NCI-H128 (cell line): ENCODE results near the gene ZDHHC7.
"Not testable (repeated sequence)": the region's sequence is repeated elsewhere in the genome, so short reads cannot be mapped to it uniquely, and the experiment has no call there.

ENCODE experiments used
- DNase-seq: peaks from one replicate; lab custom pipeline; 2025; ENCODE audit not compliant: unreplicated experiment; lab: John Stamatoyannopoulos, UW

Gene ZDHHC7

DNA sequence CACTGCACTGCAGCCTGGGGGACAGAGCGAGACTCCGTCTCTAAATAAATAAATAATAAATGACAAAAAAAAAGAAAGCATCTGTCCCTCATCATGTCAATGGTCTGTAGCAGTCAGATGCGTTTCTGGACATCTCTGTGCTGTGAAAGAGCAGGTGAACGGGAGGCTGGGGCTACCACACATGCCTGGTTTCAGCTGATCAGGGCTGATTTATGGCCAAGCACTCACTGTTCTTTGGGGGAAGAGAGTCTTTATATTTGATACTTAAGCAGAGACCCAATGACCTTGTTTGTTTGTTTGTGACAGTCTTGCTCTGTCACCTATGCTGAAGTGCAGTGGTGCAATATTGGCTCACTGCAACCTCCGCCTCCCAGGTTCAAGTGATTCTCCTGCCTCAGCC, 33.7 kb upstream of the ZDHHC7 start:
- no peak for DNase-seq

DNA sequence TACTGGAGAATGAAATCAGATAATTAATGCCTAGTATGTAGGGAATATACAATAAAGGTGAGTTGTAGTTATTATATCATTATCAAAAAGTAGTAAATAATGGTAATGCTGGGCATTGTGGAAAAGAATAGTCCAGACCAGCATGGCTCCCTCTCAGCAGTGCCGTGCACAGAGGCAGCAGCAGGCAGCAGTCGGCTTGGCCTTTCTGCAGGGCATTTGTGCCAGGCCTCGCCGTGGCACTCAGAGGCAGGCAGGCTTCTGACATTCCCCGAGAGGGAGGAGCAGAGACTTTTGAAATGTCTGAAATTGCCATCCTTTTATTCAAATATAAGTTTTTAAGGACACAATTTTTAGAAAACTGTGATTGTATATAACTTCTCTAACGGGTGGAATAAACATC, 31.3 kb upstream of the ZDHHC7 start:
- DNase-seq, result no peak

DNA sequence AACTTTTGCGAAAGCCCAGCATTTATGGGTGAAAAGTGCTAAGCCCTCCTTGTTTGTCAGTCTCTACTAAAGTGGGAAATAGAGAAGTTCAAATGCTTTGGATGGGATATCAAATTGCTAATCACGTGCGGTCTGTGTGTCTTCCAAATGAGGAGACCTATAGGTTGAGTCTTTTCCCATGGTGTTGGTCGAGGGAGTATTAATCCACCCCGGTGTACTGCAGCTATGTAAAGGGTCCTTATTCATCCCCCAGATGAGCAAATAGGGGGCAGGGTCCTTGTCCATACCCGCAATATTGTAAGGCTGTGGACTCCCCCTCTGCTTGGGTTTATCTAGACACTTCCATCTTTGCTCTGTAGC, 30.8 kb upstream of the ZDHHC7 start:
- no peak for DNase-seq

DNA sequence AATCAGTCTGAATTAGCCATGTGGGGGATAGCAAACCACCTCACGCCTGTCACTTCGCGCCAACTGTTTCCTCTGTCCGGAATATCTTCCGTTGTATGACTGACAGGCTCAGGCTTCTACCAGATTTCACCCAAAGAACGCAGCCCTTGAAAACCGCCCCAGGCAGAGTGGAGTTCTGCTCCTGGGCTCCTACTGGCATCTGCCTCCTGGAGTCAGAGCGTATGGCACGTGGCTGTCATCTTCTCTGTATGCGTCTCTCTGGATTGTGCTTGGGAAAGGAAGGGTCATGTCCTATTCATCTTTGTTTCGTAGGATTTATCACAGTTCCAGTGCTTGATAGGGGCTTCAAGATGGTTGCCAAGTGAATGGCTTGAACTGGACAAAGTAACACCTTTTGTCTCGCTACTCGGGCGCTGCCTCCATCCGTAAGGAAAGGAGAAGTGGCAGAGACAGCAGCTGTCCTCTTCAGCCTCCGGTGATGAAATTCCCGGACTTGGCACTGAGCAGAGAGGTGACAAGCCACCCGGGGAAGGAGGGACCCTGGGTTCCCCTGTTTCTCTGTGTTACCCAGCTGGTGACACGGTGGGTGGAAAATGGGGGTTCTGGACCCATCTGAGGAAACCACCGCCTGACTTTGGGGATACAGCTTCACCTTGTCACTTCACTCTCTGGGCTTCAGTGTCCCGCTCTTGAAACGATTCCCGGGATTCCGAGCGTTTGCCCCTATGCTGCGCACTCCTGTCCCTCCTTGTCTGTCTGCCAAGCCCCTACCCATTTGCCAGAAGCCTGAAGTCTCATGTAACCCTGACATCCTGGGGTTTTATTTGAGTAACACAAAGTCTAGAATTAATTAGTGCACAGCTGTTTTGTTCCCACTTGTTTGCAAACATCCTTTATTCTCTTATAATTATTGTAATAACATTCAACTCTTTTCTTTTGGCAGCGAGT, 30.2 kb upstream of the ZDHHC7 start:
- DNase-seq, result no peak

DNA sequence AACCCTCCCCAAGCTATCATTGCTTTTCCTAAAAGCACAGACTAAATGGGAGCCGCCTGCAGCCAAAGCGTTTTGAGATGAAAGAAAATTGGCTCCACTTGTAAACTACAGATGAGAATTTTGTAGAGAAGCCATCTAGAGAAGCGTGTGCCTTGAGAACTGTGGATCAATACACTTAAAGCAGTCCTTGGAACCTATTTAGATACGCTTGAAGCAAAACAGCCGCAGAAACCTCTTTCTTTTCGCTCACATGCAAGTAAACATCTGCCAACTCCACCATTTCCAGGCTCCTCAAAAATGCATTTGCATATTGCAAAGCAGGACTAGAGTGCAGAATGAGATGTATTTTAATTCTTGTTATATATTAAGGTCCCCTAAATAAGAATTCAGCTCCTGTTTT, 29.4 kb upstream of the ZDHHC7 start:
- no peak for DNase-seq

DNA sequence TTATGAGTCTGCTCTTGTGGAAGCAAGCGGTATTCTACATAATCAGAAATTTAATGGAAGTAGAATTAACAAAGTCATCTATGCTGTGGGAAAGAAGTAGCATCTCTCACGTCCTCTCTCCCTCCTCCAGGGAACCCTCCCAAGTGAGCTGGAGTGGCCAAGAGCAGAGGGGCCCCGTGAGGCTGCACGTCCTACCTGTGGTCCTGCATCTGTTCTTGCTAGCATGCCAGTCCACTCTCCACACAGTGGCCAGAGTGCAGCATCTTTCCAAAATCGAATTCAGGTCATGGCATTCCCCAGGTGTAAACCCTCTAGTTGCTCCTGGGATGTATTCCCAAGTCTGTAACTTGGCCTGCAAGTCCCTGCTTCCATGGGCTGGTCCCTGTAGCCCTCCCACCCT, 26.4 kb upstream of the ZDHHC7 start:
- DNase-seq, result no peak

DNA sequence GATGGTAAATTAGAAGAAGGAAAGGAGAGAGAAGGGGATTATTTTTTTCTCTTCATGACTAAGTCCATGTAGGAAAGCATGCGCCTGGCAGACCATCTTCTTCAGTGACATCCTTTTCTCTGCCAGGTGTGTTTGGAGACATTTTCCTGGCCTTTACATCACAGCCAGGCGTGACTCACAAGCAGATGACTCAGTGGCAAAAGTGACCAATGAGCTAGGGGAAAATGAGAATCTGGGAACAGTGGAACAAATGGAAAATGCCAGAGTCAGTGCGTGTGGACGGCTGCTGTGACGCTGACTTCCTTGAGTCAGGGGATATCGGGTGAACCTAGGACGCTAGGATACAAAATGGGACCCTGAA, 25.7 kb upstream of the ZDHHC7 start:
- DNase-seq, result no peak

DNA sequence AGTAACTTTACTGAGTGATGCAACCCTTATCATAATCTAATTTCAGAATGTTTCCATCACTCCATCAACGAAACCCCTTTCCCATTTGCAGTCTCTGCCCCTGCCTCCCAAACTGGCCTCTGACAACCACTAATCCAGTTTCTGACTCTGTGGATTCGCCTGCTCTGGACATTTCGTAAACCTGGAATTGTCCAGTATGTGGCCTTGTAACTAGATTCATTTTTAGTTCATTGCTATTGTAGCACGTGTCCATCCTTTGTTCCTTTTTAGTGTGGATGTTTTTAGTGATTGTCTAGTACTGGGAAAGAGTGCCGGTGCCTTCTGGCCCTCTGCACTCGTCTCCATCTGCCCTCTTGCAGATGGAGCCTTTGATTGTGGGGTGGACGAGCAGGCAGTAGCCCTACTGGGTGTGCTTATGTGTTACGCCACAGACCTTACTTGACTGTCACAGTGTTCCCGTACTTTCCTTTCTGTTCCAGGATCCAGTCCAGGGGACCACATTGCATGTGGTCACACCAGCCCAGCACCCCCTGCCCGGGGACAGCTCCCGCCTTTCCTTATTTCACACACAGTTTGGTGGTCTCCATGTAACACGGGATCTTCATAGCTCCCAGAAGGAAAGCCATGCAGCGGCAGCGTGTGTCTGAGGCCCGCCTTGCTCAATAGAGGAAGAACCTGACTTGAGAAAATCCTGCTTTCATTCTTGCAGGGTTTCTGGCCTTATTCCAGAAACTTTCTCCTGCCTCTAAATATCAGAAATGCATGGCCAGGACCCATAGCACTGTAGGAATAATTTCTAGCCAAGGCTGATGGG, 25.1 kb upstream of the ZDHHC7 start:
- DNase-seq, result no peak

DNA sequence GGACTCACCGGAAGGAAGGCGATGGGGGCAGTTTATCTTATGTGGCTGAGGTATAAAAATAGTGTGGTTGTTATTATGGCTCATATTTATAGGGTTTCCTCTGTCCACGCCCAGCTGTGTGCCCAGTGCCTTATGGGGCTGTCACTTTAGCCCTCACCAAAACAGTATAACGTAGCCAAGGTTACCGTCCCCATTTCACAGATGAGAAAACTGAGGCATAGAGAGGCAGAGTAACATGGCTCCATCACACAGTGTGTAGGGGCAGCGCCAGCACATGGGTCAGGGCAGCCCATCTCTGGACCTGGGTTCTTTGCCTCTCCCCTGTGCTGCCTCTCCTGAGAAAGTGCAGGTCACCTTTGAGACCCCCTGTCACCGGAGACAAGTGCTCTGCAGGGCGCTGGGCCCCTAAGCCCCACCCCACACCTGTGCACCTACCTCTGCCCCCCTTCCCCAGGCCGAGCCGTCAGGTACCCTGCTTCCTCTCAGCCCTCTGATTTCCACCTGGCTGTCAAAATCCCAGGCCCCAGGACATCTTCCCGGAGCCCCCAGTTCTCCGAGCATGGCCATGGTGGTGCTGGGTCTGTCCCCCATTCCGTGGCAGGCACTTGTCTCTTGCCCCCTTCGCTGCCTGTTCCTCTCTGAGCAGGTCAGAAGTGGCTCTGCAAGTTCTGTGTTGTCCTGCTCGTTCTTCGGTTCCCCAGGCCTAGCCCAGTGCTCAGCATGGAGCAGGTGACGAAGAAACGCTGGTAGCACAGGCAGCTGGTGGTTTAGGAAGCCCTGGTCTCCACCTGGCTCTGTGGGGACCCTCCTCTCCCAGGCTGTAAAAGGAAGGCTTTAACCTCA, 23.5 kb upstream of the ZDHHC7 start:
- no peak for DNase-seq

DNA sequence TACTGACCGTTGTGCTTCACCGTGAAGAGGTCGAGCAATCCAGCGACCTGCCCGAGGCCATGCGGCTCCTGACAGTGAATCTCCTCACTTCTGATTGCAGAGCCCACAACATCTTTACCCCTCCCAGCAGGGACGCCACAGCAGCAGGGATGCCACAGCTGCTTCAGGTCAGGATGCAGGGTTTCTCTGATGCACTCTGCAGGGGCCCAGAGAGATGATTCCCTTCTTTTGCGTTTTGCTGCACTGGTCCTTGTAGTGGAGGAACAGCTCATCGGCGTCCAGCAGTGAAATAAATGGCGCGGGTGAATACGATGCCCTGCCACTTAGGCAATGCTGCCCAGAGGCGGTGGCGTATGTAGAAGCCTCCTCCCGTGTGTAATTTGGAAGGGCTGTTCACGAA, 21.8 kb upstream of the ZDHHC7 start:
- DNase-seq, result no peak

DNA sequence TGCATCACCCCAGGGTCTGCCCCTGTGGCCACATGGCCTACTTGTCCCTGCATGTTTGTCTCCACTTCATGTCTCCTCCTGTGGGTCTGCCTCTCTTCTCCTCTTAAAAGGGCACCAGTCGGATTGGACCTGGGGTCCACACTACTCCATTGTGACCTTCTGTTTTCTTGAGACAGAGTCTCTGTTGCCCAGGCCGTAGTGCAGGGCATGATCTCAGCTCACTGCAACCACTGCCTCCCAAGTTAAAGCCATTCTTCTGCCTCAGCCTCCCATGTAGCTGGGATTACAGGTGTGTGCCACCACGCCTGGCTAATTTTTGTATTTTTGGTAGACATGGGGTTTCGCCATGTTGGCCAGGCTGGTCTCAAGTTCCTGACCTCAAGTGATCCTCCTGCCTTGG, 20.9 kb upstream of the ZDHHC7 start:
- not testable (repeated sequence) for DNase-seq

DNA sequence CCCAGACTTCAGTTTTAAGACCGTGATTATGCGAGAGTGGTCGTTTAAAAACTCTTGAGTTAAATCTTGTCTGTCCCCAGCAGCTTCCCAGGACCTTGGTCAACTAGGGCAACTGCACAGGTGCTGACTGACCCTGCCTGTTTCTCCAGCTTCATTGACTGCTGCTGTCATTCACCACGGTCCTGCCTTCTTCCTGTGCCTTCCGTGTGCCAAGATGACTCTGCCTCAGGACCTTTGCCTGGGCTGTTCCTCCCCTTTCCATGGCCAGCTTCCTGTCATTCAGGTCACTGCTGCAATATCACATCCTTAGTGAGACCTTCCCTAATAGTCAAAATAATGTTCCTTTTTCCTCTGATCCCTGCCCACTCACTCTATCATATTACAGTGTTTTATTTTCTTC, 20.1 kb upstream of the ZDHHC7 start:
- no peak for DNase-seq

DNA sequence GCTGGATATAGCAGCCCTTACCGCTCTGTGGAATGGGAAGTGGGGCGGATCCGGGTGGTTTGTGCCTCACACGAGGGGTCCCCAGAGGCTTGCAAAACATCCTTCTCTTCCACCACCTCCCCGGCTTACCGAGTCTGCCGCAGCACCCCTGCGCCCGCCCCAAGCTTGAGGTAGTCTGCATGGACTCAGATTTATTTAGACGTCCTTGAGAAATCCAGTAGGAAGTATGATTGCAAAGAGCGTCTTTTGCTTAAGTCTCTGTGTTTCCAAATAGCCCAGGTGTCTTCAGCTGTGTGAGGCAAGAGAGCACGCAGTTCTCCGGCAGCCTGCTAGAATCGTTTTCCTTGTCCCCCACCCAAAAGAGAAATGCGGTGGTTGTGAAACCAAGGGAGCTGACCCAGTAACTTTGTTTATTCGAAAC, 18.7 kb upstream of the ZDHHC7 start:
- no peak for DNase-seq

DNA sequence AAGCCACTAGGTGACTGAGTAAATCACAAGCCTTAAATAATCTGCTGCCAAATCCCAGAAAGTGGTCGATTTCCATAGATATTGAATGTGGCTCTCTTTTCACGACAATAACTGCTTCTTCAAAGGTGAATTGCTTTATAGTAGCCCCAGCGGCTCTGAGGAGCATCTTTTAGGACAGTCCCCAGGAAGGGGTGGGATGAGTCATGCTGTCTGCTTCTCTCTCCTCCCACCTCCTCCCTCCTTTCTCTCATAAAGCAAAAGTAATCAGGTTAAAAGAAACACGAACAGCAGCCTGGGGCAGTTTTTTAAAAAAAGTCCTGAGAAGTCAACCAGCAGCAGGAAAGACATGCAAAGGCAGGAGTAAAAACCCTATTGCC, 18.1 kb upstream of the ZDHHC7 start:
- no peak for DNase-seq

DNA sequence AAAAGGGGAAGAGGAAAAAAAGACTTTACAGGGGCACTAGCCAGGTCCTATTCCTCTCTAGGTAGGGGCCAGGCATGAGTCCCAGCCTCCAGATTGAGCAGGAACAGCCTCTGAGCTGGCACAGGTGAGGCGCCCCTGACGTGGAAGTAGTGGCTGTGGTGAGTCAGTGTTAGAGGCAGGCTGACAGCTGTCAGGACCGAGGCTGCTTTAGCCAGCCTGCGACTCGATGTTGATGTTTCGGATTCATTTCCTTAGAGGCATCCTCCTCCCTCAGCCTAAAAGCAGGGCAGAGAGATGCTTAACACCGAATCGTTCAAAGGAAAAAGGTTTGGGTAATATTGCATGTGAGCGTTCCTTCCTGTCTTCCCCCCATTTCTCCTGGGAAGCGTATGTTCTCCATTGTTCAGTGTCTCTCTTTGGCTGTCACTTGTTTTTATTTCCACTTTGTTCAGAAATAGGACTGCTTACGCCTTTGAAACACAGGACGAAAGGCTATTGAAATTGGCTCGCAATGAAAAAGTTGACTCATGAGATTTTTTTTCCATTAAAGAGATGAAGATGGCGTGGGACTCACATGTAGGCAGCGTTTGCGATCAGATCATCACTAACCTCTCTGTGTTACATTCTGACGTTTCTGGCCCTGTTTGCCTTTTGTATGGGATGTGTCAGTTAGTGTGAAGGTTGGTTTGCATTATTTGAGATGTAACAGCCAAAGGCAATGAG, 17.5 kb upstream of the ZDHHC7 start:
- DNase-seq, result no peak

DNA sequence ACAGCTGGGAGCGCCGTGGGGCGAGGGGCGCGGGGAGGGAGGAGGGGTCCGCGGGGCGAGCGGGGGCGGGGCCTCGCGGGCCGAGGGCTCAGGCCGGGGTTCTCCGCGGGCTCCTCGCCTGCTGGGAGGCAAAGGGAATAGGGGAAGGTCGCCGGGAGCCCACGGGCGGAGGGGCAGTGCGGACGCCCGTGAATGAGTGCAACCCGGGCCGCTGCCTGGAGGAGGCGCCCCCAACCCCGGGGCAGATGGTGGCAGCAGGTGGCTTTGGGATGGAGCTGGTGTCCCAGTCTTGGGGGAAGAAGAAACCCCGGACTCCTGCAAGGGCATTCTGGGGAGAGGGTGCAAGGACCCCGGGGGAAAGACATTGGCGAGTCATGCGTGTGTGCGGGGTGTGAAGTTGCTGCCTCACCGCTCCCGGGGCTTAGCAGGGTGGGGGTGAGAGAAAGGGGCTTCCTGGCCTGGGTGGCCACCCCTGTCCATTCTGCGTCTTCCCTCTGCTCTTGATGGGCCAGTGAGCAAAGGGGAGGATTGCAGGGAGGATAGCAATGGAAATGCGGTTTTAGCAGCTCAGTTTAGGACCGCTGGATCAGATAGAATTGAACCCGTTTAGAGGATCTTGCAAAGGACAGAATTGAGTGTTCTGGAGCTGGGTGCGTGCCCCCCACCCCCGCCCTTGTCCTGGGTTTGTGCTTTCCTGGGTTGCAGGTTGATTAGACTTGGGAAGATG, 16.8 kb upstream of the ZDHHC7 start:
- no peak for DNase-seq

DNA sequence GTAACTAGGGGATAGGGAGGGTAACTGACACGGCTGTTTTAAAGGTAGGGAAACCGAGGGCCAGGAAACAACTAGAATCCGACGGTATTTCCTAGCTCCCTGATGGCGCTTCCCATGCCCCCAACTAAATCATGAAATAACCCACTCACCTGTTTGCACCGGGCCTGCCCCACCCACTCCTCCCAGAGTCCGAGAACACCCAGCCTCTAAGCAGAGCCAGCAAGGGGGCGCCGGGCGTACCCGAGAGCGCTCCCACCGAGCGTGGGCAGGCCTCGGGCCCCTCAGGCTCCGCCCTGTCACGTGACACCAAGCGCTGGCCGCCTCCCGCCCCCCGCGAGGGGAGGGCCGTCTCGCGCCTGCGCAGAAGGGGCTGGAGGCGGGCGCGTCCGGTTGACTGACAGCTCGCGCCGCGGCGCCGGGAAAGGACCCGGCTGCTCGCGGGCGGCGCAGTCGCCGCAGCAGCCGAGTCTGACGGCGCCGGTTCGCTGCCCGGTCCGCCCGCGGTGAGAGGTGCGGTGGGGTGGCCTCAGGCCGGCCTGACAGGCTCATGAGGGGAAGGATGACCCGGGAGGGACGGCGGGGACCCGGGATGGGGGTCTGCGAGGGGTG, 16.1 kb upstream of the ZDHHC7 start, which contains the start of gene KIAA0513:
KIAA0513 (plus strand) TSS at position 447 of the 609 bp plus-strand sequence. CDS start 39,277 bp downstream, outside the sequence.
- DNase-seq, result peak; percentile 80

DNA sequence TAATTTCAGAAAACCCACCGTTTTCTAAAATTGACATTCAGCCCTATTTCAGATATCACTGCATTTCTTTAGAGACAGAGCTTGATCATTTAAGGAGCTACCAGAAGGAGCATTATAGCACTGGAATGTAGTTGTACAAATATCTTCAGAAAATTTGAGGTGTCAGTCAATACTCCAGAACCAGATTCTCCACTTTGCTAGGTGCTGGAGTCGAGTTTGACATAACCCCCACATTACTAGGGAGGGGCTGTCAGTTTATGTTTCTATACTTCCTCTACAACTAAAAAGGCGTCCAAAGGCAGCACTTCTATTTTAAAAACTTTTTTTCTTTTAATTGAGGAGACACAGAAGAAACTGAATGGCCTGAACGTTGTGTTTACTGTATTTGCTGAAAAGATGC, 15.4 kb upstream of the ZDHHC7 start:
- DNase-seq, result no peak

DNA sequence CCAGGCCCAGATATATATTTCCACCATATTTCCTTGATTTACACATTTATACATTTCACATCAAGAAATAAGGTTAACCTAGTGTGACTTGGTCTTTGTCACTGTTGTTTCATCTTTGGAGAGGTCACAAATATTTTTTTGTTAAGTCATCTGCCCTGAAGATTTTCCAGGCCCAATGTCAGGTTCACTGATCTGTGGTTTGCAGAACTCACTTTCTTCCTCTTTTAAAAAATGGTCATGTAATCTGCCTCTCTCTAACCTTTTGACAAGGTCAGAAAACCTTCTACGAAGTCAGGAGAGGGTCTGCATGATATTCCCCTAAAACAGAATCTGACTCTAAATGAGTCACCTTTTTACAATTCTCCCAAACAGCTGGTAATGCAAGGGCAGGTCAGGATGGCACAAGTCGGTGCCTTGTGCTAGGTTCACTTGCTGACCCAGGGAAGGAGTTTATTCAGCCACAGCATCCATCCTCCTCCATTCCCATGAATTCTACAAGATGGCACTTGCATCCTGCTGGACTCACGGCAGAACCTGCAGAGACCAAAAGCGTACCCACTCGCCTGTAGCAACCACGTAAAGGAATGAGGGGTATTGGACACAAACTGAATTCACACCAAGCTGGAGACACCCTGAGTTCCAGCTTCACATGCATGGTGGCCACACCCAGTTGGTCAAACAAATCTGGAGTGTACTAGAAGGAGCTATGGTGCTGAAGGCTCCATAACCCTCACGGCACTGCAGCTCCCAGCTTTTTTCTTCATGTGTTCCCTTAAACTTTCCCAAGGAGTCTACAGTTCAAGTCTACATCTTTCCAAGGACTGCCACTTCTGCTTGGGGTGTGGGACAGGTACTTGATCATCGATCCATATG, 14.7 kb upstream of the ZDHHC7 start:
- no peak for DNase-seq
